HT1080 (cell line): ENCODE data around the gene HIGD1A. TPM values are rescaled to one million over a fixed set of nuclear protein-coding genes. Genes with fewer than 3 reads are reported as not detected.
A peak's percentile ranks its signal among the peaks of the same experiment; 100 is the strongest.

Experiments
- DNase-seq: peaks from one replicate; pipeline ENCODE4 v3.0.0-alpha.2; 2015; ENCODE audit warnings: low read depth
- total RNA-seq: library from RNA; depleted of rRNA; stranded (reverse); fragments of >200 nt; shearing (Covaris generic); gene quantifications from 2 replicates; pipeline ENCODE4 v1.2.3, GENCODE V29; 2014

The HIGD1A gene
- total RNA-seq, 1 experiment from 2014 or later = 132 TPM

DNA sequence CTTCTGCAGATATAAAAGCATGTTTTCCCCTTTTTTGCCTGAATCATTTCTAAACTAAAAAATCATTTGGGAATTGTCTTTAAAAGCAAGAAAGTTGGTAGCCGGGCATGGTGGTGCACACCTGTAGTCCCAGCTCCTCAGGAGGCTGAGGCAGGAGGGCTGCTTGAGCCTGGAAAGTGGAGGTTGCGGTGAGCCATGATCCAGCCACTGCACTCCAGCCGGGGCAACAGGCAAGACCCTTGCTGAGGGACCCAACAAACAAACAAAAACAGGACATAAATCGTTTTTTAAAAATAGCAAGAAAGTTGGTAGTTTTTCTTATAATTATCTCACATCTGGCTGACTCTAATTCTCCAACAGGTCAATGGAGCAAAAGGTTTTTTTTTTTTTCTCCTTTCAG, 2.5 kb downstream of the HIGD1A start:
- no peak for DNase-seq

DNA sequence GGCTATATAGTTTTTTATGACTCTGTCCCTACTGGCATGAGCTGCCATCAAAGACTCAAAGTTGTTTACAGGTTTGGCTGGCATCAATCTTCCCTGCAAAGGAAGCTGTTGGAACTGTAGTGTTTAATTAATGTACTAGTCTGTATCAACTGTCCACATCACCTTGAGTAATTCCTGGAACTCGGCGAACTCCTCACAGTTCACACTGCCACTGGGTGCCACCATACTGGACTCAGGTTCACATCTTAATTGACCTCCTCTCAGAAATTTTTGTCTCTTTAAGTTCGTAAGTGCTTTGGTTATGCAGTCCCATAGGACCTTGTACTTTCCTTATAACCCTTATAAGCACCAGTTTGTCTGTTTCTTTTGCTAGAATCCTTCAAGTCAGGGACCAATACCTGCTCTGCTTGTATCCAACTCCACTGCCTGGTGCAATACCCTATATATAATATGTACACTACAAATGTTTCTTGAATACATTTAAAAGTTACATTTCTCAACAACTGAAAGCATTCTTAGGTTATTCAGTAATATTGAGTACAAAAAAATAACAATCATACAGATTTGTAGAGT, 3.2 kb downstream of the HIGD1A start:
- no peak for DNase-seq

DNA sequence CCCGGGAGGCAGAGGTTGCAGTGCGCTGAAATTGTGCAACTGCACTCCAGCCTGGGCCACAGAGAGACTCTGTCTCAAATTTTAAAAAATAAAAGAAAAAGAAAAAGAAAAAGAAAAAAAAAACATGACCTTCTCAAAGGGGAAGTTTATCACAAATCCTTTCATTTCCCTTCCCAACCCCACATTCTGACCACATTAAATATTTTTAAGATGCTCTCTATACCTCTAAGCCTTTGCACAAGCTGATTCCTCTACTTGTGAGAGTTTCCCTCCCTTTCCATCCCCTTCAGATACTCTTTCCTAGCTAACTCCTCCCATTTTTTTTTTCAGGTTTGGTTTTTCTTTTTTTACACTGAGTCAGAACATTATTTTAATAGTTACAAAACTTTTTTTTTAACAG, 4.0 kb downstream of the HIGD1A start:
- DNase-seq = no peak

DNA sequence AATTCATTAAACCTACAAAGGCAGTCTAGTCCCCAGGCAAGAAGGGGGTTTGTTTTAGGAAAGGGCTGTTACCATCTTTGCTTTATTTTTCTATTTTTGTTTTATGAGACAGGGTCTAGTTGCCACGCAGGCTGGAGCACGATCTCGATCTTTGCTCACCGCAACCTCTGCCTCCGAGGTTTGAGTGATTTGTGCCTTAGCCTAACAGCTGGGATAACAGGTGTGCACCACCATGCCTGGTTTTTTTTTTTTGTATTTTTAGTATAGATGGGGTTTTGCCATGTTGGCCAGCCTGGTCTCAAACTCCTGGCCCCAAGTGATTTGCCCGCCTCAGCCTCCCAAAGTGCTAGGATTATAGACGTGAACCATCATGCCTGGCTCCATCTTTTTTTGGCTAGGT, 4.9 kb downstream of the HIGD1A start:
- no peak for DNase-seq

DNA sequence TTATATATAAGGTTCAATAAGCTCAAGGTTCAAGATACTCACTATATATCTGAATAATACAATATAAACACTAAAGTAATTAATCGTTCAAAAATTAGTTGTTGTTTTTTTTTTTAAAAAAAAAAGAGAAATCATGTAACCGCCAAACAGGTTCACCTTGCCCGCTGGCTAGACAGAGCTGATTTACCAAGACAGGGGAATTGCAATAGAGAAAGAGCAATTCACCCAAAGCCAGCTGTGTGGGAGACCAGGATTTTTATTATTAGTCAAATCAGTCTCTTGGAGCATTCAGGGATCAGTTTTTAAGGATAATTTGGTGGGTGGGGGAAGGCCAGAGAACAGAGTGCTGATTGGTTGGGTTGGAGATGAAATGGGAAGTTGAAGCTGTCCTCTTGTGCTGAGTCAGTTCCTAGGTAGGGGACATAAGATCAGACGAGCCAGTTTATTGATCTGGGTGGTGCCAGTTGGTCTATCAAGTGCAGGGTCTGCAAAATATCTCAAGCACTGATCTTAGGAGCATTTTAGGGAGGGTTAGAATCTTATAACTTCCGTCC, 7.9 kb downstream of the HIGD1A start:
- DNase-seq = no peak

DNA sequence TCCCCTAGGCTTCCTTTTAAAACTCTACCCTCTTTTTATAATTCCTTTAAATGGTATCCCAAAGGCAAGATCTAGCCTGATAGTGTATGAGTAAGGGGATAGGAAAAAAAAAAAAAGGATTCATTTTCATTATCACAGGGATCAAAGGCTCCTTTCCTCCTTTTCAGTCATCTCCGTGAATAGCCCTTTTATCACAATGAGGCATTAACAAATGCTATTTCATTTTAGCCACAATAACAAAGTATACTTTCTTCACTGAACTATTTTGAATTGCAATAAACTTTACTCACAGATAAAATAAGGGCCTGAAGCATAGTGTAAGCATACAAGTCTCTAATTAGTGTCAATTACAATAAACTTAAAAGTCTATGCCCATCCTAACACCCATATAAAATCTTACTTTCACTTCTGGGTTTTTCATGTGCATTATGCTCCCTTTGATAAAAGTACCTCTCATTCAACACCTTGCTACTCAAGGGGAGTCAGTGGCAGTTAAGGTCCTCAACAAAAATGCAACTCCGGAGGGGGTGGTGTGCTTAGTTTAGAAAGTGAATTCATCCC, 8.6 kb downstream of the HIGD1A start:
- DNase-seq = no peak

DNA sequence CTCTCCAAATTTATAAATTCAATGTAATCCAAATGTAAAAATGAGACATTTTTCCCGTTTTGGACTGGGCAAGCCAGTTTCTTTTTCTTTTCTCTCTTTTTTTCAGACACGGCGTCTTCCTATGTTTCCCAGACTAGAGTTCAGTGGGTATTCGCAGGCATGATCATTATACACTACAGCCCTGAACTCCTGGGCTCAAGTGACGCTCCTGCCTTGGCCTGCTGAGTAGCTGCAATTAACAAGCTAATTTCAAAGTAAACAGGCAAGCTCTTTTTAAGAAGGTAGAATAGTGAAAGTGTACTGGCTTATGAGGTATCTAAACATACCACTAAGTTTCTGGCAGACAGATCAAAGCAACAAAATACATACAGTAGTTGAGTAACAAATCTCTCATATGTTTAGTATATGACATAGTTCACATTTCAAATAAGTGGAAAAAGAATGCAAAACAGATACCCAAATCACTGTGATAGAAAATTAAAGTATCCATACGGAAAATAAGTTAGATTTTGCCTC, 13.5 kb downstream of the HIGD1A start:
- DNase-seq = no peak

DNA sequence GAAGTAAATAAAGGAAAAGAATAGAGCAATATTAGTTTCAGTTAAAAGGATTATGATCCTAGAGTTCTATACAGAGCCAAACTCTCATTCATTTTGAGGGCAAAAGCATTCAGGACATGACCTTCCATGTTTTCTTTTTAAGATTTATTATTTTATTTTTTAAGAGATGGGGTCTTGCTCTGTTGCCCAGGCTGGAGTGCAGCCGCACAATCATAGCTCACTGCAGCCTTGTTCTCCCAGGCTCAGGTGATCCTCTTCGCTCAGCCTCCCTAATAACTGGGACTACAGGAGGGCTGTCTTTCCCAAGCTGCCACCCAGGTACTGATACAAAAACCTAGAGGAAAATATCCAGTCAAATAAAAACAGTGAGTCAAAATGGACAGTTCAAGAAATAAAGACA, 17.7 kb downstream of the HIGD1A start:
- DNase-seq = no peak

DNA sequence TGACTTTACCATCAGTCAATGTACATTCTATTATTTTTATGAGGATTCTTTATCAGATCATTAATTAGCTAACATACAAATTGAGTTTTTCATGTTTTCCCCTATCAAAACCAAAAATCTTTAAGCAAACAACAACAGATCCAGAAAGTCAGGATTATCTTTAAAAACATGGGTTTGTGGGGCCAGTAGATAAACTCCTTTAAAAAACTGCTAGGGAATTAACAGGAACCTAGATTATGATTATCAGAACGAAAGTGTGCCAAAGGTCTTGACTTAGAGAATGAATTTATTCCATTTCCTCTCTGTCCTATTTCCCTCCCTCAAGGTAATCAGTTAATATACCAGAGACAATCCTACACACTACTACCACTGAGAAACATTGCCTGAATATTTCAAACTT, 18.1 kb downstream of the HIGD1A start:
- DNase-seq = no peak

DNA sequence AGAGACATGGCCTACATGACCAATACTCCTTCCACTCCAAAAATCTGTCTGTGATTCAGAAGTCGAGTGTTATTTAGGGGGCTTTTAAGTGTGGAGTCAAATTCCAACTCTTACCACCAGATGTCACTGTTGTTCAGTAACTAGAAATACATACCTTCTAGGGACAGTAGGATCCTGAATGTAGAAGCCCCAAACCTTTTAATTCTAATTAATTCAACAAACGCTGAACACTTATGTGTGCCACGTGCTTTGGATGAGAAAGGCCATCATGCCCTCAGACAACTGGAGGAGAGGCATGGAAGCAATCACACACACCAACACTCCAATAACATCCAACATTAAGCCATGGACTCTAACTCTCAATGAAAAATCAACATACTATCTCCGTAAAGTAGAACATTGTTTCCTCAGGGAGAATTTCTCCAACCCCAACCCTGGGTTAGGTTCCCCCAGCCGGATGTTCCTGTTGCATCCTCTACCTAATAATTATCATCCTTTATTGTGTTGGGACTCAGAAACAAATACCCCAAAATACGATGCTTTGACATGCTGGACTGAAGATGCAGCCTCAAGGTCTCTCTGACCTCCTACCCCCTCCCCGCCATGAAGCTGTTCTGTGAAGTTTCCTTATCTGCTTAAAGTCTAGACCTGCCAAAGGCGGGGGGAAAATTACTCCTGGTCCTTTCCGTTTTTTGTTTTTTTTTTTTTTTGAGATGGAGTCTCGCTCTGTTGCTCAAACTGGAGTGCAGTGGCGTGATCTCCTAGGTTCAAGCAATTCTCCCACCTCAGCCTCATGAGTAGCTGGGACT, 23.2 kb downstream of the HIGD1A start:
- peak; percentile 66 for DNase-seq

DNA sequence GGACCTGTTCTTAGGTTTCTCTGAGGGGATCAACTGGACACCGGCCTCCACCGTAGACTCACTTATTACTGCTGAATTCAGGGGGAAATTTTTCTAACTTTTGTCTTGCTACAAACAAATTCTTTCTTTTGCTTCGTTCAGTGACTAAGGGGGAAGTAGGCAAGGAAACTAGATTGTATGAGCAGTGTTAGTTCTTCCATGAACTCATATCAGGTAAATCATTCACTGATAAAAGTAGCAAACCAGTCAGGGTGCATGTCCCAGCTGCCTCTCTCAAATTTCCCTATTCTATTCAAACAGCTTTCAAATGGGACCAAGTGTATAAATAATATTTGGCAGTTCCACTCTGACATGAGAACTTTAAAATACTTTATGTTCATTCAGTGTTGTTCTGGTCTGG, 23.9 kb downstream of the HIGD1A start:
- no peak for DNase-seq

DNA sequence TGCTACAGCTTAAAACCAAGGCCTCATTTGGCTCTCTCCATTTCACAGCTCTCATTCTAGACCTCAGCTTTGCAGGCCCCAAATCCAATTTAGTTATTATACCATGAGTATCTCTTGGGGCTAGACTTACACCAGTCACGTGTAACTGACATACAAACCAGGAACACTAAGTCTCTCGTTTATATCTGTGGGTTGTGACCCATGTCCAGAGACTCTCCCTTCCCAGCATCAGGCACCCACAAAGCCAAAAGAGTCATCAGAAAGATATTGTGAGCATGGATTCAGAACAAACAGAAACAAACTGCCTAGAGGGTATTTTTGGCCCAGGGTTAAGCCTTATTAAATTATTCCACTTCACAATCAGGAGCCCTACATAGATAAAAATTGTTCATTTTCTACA, 25.6 kb downstream of the HIGD1A start:
- no peak for DNase-seq

DNA sequence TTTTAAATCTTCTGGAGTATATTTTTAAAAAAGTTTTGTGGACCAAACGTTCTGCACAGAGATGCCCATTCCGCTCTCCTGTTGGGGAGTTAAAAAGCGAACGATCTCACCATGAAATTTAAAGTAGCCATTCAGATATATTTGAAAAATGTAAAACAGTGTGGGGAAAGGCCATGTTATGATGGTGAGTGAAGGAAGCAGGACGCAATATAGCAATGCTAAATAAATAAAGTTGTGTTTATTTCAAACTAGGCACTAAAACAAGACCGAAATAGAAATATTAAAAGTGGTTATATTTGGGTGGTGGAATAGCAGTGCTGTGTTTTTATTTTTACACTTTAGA, 30.9 kb downstream of the HIGD1A start:
- no peak for DNase-seq

DNA sequence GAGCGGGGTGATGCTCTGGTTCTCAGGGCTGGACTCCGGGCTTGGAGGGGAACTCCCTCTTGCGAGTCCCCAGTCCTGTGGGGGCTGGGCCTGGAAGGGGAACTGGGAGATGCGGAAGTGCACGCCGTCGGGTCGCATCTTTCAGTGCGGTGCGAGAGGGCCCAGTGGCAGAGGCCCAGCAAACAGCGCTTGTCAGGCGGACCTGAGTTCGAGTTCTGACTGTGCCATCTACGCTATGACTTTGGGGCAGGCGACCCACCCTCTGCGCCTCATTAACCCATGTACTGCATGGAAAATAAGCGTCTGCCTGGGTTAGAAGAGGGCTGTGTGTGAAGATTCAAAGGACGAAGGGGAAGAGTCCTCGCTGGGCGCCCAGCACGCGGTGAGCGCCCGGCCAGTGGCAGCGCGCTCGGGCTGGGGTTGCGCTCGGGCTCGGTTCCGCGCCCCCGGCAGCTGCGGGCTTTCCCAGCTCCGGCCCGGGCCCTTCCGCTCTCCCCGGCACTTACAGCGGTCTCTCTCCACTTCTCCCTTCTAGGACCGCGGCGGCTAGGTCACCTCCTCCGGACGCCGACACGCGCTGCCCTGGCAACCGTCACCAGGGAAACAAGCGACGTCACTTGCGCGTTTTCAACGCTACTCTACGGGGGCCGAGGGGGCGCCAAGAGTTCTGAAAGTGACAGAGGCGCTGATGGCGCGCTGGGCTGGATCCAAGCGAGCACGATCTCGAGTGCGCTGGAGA, 31.5 kb downstream of the HIGD1A start, which contains the start of gene CCDC13:
TSS of gene CCDC13 (minus strand) at position 584 of the 739 bp plus-strand sequence. CDS start 14,908 bp downstream, outside the sequence.
- peak; percentile 84 for DNase-seq

DNA sequence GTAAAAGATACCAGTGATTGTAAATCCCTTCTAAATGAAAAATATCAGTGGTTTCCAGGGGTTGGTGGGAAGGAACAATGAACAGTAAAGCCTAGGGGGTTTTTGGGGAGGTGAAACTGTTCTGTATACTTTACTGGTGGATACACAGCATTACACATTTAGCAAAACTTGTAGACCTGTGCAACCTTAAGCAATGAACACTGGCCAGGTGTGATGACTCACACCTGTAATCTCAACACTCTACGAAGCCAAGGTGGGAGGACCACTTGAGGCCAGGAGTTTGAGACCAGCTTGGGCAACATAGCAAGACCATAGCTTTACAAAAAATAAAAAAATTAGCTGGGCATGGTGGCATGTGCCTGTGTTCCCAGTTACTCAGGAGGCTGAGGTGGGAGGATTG, 33.0 kb downstream of the HIGD1A start:
- DNase-seq = no peak

DNA sequence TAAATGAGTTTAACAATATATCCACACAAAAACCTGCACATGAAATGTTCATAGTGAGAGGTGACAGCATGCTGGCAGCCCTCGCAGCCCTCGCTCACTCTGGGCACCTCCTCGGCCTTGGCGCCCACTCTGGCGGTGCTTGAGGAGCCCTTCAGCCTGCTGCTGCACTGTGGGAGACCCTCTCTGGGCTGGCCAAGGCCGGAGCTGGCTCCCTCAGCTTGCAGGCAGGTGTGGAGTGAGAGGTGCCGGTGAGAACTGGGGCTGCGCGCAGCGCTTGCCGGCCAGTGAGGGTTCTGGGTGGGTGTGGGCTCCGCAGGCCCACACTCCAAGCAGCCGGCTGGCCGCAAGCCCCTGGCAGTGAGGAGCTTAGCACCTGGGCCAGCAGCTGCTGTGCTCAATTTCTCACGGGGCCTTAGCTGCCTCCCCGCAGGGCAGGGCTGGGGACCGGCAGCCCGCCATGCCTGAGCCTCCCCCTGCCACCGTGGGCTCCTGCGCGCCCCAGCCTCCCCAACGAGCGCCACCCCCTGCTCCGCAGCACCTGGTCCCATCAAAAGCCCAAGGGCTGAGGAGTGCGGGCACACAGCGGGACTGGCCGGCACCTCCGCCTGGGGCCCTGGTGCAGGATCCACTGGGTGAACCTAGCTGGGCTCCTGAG, 34.7 kb downstream of the HIGD1A start:
- no peak for DNase-seq

DNA sequence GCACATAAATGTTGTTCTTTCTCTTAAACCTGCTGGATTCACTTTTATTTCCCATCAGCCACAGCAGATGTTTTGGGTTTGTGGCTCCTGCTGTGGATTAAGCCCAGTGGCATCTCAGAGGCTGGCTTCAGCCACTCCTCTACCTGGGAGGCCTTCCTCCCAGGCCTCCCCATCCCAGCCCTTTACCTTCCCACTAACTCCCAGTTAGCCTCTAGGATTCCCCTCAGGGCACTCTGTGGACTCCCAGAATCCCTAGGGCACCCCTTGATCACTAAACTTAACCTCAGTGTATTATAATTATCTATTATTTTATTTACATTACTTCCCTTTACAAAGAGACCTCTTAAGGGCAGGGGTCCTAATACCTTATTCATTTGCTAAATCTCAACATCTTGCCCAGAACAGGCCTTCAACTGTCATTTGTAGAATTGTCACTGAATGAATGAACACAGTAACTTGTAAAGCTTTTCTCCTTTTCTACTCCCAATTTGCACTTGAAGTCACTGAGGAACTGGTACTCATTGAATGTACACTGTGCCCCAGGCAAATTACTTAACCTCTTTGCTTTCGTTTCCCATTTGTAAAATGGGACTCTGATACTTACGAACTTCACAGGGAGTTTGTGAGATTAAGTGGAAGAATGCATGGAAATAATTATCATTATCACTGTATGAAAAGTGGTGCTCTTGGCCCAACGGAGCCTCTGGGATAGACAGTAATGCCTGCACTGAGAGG, 39.6 kb downstream of the HIGD1A start:
- no peak for DNase-seq

DNA sequence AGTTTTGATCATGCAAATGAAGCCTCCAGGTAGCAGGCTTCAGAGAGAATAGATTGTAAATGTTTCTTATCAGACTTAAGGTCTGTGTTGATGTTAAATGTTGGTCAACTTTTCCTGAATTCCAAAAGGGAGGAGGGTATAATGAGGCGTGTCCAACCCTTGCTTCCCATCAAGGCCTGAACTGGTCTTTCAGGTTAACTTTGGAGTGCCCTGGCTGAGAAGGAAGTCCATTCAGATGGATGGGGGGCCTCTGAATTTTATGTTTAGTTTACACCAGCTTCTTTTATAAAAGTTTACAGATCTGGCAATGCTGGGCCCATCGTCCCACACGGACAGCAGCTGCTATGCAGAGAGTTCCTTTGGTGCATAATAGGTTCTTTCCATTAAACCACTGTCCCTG, 40.2 kb downstream of the HIGD1A start:
- DNase-seq = no peak

DNA sequence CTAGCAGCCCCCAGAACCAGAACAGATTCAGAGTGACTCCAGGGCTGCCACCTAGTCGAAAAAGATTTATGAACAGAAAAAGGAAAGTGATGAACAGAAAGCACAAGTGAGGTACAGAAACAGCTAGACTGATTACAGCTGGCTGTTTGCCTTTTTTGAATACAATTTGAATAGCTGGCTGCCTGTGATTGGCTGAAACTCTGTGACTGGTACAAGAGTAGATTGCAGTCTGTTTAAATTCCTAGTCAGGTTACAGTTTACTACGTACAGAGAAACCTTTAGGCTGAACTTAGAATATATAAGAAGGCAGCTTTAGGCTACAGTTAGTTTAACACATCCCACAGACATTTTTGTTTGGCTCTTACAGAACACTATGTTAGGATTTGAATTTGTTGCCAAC, 41.3 kb downstream of the HIGD1A start:
- DNase-seq = no peak

DNA sequence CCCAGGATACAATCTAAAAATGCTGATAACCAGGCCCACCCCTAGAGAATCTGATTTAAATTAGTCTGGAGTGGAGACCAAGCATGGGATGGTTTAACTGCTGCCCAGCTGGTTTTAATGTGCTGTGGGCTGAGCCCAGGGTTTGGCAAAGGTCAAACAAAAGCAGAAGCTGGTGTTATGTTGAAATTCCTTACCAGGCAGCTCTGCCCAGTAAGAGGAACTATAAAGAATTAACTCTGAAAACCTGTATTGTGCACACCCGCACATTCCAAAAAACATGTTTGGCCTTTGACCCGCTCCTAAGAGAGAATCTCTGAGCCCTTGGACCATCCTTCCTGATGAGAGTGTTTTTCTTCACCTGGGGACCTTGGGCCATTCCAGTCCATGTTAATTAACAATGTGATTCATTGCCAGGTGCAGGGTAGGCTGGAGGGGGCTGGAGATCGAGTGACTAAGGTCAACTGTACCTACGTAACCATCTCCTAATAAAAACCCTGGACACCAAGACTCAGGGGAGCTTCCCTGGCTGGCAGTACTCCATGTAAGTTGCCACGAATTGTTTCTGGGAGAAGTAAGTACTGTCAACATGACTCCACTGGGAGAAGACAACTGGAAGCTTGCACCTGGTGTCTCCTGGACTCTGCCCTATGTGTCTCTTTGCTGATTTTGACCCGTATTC, 42.1 kb downstream of the HIGD1A start:
- DNase-seq = no peak
